ENCODE data around the gene TSSK6.
A peak's percentile ranks its signal among the peaks of the same experiment; 100 is the strongest.

TSSK6 gene

GRCh38 chr19:19502808-19503602 lies 12.3 kb downstream of the TSSK6 start:
- DNase-seq = no peak

GRCh38 chr19:19502281-19502680 lies 13.1 kb downstream of the TSSK6 start:
- DNase-seq = no peak

- DNase-seq = no peak
Measured at GRCh38 chr19:19501798-19502197, 13.6 kb downstream of the TSSK6 start.

GRCh38 chr19:19500975-19501644 lies 14.2 kb downstream of the TSSK6 start:
- no peak for DNase-seq

GRCh38 chr19:19499272-19499995 lies 15.9 kb downstream of the TSSK6 start:
- DNase-seq = no peak

GRCh38 chr19:19498255-19498991 lies 16.9 kb downstream of the TSSK6 start:
- no peak for DNase-seq

GRCh38 chr19:19495614-19496603 lies 19.4 kb downstream of the TSSK6 start:
- no peak for DNase-seq

- no peak for DNase-seq
Measured at GRCh38 chr19:19493841-19494546, 21.4 kb downstream of the TSSK6 start.

- no peak for DNase-seq
Measured at GRCh38 chr19:19492026-19492610, 23.2 kb downstream of the TSSK6 start.

- DNase-seq = no peak
Measured at GRCh38 chr19:19491321-19492025, 23.9 kb downstream of the TSSK6 start.

GRCh38 chr19:19490214-19490968 lies 25.0 kb downstream of the TSSK6 start:
- DNase-seq = peak; percentile 89

- DNase-seq = no peak
Measured at GRCh38 chr19:19489804-19490204, 25.5 kb downstream of the TSSK6 start.

- peak; percentile 98 for DNase-seq
Measured at GRCh38 chr19:19488875-19489690, 26.3 kb downstream of the TSSK6 start.

GRCh38 chr19:19487950-19488874 lies 27.1 kb downstream of the TSSK6 start:
- no peak for DNase-seq

- no peak for DNase-seq
Measured at GRCh38 chr19:19487077-19487949, 28.0 kb downstream of the TSSK6 start.

All from CD4-positive, alpha-beta T cell treated with Interleukin-21 for 1 hour (primary cell).